Colonic mucosa (tissue), 4 donors: ENCODE results near the gene CNIH3. TPM values are rescaled to one million over a fixed set of nuclear protein-coding genes. Genes with fewer than 3 reads are reported as not detected.

Experiments
- DNase-seq: peaks from one replicate; pipeline ENCODE4 v3.0.0-alpha.2; 2020
- H3K27ac ChIP-seq: fragments of 200-600 bp; one replicate; pipeline ENCODE4 v1.8.0; 2021
- H3K27me3 ChIP-seq: fragments of 200-600 bp; one replicate; pipeline ENCODE4 v1.8.0; 2021
- H3K36me3 ChIP-seq: fragments of 200-600 bp; one replicate; pipeline ENCODE4 v1.8.0; 2021
- H3K4me1 ChIP-seq: fragments of 200-600 bp; one replicate; pipeline ENCODE4 v1.8.0; 2021; ENCODE audit warnings: mild to moderate bottlenecking
- H3K4me3 ChIP-seq: fragments of 200-600 bp; one replicate; pipeline ENCODE4 v1.8.0; 2021
- H3K9ac ChIP-seq, 2 donors: one replicate each; pipeline ENCODE4 v1.7.0; 2013; ENCODE audit warnings: control low read depth in 2 of 2, low read depth in 2 of 2, low read length in 2 of 2
- H3K9me3 ChIP-seq: fragments of 200-600 bp; one replicate; pipeline ENCODE4 v1.8.0; 2021
- intact Hi-C: fragments of 100-400 bp; cut with DNase I; formaldehyde crosslinking; loops from one replicate; pipeline ENCODE4 v1.14.1; 2022
- total RNA-seq, 2 donors: library from RNA; stranded (reverse); fragmentation: NEBNext Ultra II Directional in 1 of 2; extraction: Animal tissue kit (Norgen Biotek cat#: 25700) in 1 of 2; gene quantifications; one replicate each; pipeline ENCODE4 v1.2.1, GENCODE V29; 2021
- TF ChIP-seq, protein P1 (sequence below): fragments of 200-600 bp; IDR thresholded peaks from one replicate; pipeline ENCODE4 v1.8.0; 2022; ENCODE audit warnings: antibody characterized with exemption, mild to moderate bottlenecking
- donor health status: healthy.
- donor health status: DM: no; HTN: no; CAD: no.
- donor health status: DM: no; HTN: no; CAD: no.

Gene CNIH3
- total RNA-seq, 2 donors from 2014 or later = 0.69 to 1.4 TPM

DNA sequence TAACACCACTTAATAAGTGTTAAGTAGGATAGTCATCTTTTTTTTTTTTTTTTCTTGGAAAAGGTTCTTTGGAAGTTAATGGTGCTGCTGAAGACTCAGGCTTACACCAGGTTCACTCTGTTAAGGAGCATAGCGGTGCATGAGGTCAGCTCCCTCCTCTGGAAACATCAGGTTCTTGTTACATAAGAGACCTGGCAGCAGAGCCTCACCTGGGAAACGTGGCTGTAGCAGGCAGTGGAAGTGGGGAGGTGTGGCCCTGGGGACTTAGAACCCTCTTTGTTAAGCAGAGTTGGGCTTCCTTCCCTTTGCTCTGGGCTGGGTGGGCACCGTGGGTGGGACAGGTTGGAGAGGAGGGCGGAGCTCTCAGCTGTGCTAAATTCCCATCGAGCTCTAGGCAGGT lies 104.1 kb downstream of the CNIH3 start:
- Histone ChIP-seq H3K27ac (no peak overlapping the region), H3K4me1 (no peaks in the 10 kb centered on the region), H3K9ac (no peak overlapping the region), H3K9me3 (no peaks in the 10 kb centered on the region), H3K4me3 (no peak overlapping the region), H3K36me3 (no peaks in the 10 kb centered on the region), H3K27me3 (no peaks in the 10 kb centered on the region)
- no peak for DNase-seq
- intact Hi-C loops = no loop called here
- TF ChIP-seq, protein P1, sequence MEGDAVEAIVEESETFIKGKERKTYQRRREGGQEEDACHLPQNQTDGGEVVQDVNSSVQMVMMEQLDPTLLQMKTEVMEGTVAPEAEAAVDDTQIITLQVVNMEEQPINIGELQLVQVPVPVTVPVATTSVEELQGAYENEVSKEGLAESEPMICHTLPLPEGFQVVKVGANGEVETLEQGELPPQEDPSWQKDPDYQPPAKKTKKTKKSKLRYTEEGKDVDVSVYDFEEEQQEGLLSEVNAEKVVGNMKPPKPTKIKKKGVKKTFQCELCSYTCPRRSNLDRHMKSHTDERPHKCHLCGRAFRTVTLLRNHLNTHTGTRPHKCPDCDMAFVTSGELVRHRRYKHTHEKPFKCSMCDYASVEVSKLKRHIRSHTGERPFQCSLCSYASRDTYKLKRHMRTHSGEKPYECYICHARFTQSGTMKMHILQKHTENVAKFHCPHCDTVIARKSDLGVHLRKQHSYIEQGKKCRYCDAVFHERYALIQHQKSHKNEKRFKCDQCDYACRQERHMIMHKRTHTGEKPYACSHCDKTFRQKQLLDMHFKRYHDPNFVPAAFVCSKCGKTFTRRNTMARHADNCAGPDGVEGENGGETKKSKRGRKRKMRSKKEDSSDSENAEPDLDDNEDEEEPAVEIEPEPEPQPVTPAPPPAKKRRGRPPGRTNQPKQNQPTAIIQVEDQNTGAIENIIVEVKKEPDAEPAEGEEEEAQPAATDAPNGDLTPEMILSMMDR = no peak

DNA sequence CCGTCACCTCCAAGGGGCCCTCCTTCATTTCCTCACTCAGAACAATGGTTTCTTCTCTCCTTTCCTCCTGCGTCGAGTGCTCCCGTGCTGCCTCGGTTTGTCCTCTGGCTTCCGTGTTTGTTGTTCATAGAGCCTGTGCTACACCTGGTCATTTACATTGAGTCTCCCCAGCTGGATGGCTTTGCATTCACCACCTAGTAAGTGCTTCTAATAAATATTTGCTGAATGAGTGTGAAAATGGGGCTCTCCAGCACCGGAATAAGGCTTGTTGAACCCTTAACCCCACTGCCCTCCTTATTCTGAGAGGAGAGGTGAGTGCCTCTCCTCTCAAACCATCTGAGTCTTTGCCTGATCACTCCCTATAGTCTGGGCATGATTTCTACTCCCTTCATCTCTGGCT lies 104.9 kb downstream of the CNIH3 start:
- intact Hi-C loops = no loop called here
- TF ChIP-seq, protein P1 = no peak
- no peak for DNase-seq
- Histone ChIP-seq H3K9ac (no peak overlapping the region), H3K4me1 (no peaks in the 10 kb centered on the region), H3K27me3 (no peaks in the 10 kb centered on the region), H3K4me3 (no peak overlapping the region), H3K9me3 (no peaks in the 10 kb centered on the region), H3K36me3 (no peaks in the 10 kb centered on the region), H3K27ac (no peak overlapping the region)

DNA sequence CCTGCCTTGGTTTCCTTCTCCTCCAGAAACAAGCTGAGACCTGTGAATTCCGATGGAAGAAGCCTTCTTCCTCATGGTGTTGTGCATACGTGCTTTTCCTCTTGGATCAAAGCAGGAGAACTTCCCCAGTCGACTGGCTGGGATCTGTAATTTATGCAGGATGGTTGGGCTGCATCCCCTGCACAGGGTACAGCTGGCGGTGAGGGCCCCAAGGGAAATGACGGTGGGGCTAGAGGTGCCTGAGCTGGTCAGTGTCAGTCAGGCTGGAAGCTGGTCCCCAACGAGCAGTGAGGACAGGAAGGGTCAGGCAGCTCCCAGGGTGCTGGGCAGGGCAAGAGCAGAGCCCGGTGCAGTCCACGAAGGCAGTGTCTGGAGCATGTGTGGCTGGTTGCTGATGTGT lies 106.7 kb downstream of the CNIH3 start:
- H3K27ac ChIP-seq = no peak overlapping the region
- H3K9ac ChIP-seq = no peak overlapping the region
- no peaks in the 10 kb centered on the region for H3K27me3 ChIP-seq
- TF ChIP-seq, protein P1 = no peak
- H3K4me1 ChIP-seq = no peaks in the 10 kb centered on the region
- no peak overlapping the region for H3K4me3 ChIP-seq
- H3K36me3 ChIP-seq = no peaks in the 10 kb centered on the region
- no peak for DNase-seq
- intact Hi-C loops = no loop called here
- no peaks in the 10 kb centered on the region for H3K9me3 ChIP-seq

DNA sequence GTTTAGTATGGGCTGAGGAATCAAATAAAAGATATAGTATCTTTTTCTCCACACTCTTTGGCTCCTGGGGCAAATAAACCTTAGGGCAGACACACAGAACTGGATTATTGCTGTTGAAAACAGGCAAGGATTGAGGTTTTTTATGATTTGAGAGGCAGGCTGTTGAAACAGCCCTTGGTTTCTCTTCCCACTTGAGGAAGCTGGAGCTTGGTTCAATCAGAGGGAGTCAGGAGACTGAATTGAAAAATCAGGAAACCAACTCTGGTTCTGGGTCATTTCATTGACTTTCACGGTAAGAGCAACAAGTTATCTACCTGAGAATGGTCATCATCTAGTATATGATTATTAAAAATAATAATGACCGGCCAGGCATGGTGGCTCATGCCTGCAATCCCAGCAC lies 108.4 kb downstream of the CNIH3 start:
- intact Hi-C loops = no loop called here
- no peaks in the 10 kb centered on the region for H3K4me1 ChIP-seq
- no peaks in the 10 kb centered on the region for H3K36me3 ChIP-seq
- H3K9me3 ChIP-seq = no peaks in the 10 kb centered on the region
- no peak overlapping the region for H3K27ac ChIP-seq
- no peak overlapping the region for H3K9ac ChIP-seq
- DNase-seq = no peak
- no peak overlapping the region for H3K4me3 ChIP-seq
- TF ChIP-seq, protein P1 = no peak
- H3K27me3 ChIP-seq = no peaks in the 10 kb centered on the region

DNA sequence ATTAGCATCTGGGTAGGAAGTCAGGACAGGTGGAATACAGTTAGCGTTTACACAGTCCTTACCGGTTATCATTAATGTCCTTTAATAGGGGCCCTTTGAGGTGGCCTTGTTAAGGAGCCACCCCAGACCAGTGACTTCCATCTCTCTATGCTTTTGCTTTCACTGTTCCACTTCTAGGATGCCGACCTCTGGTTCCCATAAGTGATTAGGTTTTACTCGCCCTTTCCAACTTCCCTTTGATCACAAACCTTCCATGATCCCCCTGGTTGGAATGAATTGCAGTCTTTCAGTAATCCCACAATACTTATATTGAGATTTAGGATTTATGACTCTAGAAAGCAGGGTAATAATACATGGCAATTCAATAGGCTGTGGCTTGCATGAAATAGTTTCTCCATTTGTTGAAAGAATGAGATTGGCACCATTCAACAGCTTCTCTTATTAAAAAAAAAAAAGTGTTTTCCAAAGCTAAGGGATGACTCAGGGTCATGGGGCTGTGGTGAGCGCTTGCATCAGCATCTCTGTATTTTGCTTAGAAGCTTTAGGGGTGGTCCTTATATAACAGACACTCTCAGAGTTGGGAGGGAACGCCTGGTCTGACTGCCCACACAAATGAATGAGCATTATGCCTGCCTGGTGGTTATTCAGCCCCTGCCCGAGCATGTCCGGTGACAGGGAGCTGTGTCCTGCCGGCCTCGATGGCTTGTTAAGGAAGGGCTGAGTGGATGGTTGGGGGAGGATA lies 110.5 kb downstream of the CNIH3 start:
- no peaks in the 10 kb centered on the region for H3K27me3 ChIP-seq
- H3K36me3 ChIP-seq = no peaks in the 10 kb centered on the region
- TF ChIP-seq, protein P1 = no peak
- no peaks in the 10 kb centered on the region for H3K9me3 ChIP-seq
- no peak overlapping the region for H3K9ac ChIP-seq
- intact Hi-C loops = no loop called here
- H3K4me3 ChIP-seq = no peak overlapping the region
- no peaks in the 10 kb centered on the region for H3K4me1 ChIP-seq
- DNase-seq = no peak
- no peak overlapping the region for H3K27ac ChIP-seq
